NCI-H2196 treated with DMSO at 0.1 percent for 48 hours (cell line): Measurements from ENCODE around the gene USP12.
"Not testable (repeated sequence)": the region's sequence is repeated elsewhere in the genome, so short reads cannot be mapped to it uniquely, and the experiment has no call there.

Source experiments
- DNase-seq: peaks from one replicate; lab custom pipeline; 2025; ENCODE audit not compliant: unreplicated experiment; lab: John Stamatoyannopoulos, UW

The USP12 gene

GRCh38 chr13:27124571-27124970, 47.0 kb downstream of the USP12 start:
- no peak for DNase-seq

GRCh38 chr13:27123445-27123844, 48.2 kb downstream of the USP12 start:
- not testable (repeated sequence) for DNase-seq

- no peak for DNase-seq
These were observed 49.6 kb downstream of the USP12 start for GRCh38 chr13:27122036-27122435.

GRCh38 chr13:27120811-27121210, 50.8 kb downstream of the USP12 start:
- no peak for DNase-seq

GRCh38 chr13:27120011-27120410, 51.6 kb downstream of the USP12 start:
- no peak for DNase-seq

- DNase-seq = no peak
These were observed 53.1 kb downstream of the USP12 start for GRCh38 chr13:27118428-27119054.

- DNase-seq = no peak
These were observed 53.7 kb downstream of the USP12 start for GRCh38 chr13:27117952-27118351.

- DNase-seq = no peak
These were observed 54.5 kb downstream of the USP12 start for GRCh38 chr13:27117158-27117557.

- DNase-seq = no peak
These were observed 58.2 kb downstream of the USP12 start for GRCh38 chr13:27113436-27113835.

- no peak for DNase-seq
These were observed 59.6 kb downstream of the USP12 start for GRCh38 chr13:27112006-27112405.

GRCh38 chr13:27110056-27110746, 61.4 kb downstream of the USP12 start:
- DNase-seq = no peak

- no peak for DNase-seq
These were observed 65.5 kb downstream of the USP12 start for GRCh38 chr13:27106144-27106543.

- no peak for DNase-seq
These were observed 67.0 kb downstream of the USP12 start for GRCh38 chr13:27104606-27105005.

GRCh38 chr13:27101847-27102246, 69.8 kb downstream of the USP12 start:
- DNase-seq = no peak

- no peak for DNase-seq
These were observed 70.3 kb downstream of the USP12 start for GRCh38 chr13:27101289-27101688.

- DNase-seq = no peak
These were observed 73.9 kb downstream of the USP12 start for GRCh38 chr13:27097691-27098090.

GRCh38 chr13:27091451-27091850, 80.2 kb downstream of the USP12 start:
- no peak for DNase-seq

GRCh38 chr13:27088619-27089018, 83.0 kb downstream of the USP12 start:
- DNase-seq = no peak

- DNase-seq = no peak
These were observed 84.9 kb downstream of the USP12 start for GRCh38 chr13:27086599-27087265.

GRCh38 chr13:27083183-27083582, 88.4 kb downstream of the USP12 start:
- no peak for DNase-seq

GRCh38 chr13:27081893-27082679, 89.5 kb downstream of the USP12 start:
- DNase-seq = no peak
